ENCODE data around the gene ZNF229.

DNA sequence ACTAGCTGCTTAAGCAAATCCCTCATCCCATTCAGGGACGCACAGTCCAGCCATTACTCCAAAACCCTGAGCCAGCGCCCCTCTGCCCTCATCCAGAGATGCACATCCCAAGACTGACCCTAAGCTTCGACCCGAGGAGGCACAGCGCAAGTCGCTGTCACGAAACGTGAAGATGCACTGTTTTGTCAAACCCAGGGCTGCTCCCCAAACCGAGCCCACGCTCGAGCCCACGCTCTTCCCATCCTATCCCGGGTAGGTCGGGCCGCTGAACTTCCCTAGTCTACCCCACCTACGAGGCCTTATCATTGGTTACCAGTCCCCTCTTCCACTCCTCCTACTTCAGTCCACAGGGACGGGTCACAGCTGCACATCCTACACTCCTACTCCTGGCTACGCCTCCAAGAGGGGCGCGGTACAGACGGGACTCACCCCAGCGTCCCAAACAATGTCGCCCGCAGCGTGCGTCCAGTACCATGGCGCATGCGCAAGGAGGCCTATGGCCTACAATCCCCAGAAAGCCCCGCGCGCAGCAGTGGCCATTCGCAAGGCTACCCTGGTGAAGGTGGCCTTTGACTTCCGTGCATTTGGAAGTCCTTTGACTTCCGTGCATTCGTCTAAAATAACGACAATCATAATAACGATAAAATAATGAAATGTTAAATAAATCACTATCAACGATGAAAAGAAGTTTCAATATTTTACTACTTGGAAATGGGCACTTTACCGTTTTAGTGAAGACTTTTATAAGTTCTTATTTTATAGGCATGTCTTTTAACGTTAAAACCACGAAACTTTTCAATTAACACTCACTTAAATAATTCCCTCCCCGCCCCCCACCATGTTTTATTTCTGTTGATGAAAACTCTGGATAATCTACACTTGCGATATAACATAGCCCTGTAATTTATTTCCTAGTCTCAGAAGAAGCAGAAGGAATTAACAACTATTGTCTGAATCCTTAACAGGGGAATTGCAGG, 46.8 kb downstream of the ZNF229 start, which contains the start of gene ZNF285:
- TF ChIP-seq, protein P1, sequence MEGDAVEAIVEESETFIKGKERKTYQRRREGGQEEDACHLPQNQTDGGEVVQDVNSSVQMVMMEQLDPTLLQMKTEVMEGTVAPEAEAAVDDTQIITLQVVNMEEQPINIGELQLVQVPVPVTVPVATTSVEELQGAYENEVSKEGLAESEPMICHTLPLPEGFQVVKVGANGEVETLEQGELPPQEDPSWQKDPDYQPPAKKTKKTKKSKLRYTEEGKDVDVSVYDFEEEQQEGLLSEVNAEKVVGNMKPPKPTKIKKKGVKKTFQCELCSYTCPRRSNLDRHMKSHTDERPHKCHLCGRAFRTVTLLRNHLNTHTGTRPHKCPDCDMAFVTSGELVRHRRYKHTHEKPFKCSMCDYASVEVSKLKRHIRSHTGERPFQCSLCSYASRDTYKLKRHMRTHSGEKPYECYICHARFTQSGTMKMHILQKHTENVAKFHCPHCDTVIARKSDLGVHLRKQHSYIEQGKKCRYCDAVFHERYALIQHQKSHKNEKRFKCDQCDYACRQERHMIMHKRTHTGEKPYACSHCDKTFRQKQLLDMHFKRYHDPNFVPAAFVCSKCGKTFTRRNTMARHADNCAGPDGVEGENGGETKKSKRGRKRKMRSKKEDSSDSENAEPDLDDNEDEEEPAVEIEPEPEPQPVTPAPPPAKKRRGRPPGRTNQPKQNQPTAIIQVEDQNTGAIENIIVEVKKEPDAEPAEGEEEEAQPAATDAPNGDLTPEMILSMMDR (IDR thresholded peaks at IDR 0.05; ENCODE audit: insufficient read depth, low read depth, low read length), result no peak
- no peak for TF ChIP-seq EZH2 (IDR thresholded peaks at IDR 0.05; ENCODE audit: insufficient read depth, low read length)
